ENCODE data around the gene PLPPR3.

Gene PLPPR3

GRCh38 chr19:861141-861755, 39.5 kb upstream of the PLPPR3 start:
- TF ChIP-seq ZNF70 (CRISPR knock-in tag; IDR thresholded peaks at IDR 0.05): no peak
- no peak for TF ChIP-seq CSDC2 (CRISPR knock-in tag; IDR thresholded peaks at IDR 0.05)
- TF ChIP-seq POU6F1 (CRISPR knock-in tag; IDR thresholded peaks at IDR 0.05; ENCODE audit: borderline replicate concordance, low read depth): no peak
- TF ChIP-seq PATZ1 (CRISPR knock-in tag; IDR thresholded peaks at IDR 0.05; ENCODE audit: borderline replicate concordance): no peak
- no peak for TF ChIP-seq TOX (CRISPR knock-in tag; IDR thresholded peaks at IDR 0.05; ENCODE audit: borderline replicate concordance)
- TF ChIP-seq PPARA (CRISPR knock-in tag; IDR thresholded peaks at IDR 0.05; ENCODE audit: borderline replicate concordance): no peak
- no peak for TF ChIP-seq OSR1 (CRISPR knock-in tag; IDR thresholded peaks at IDR 0.05)
- TF ChIP-seq BACH2 (CRISPR knock-in tag; IDR thresholded peaks at IDR 0.05; ENCODE audit: borderline replicate concordance): no peak
- no peak for TF ChIP-seq RARB (CRISPR knock-in tag; IDR thresholded peaks at IDR 0.05)
- TF ChIP-seq TSHZ2 (CRISPR knock-in tag; IDR thresholded peaks at IDR 0.05): no peak
- TF ChIP-seq ZNF565 (CRISPR knock-in tag; conservative IDR thresholded peaks at IDR 0.05; ENCODE audit: low read depth): no peak
- no peak for TF ChIP-seq ARNTL (CRISPR knock-in tag; IDR thresholded peaks at IDR 0.05; ENCODE audit: borderline replicate concordance, low read depth)
- no peak for TF ChIP-seq CREB5 (CRISPR knock-in tag; IDR thresholded peaks at IDR 0.05; ENCODE audit: low read depth)
- TF ChIP-seq GLIS3 (CRISPR knock-in tag; IDR thresholded peaks at IDR 0.05): no peak
- no peak for TF ChIP-seq ESRRG (CRISPR knock-in tag; IDR thresholded peaks at IDR 0.05)
- no peak for ATAC-seq

- no peak for ATAC-seq
- TF ChIP-seq TCF4 (CRISPR knock-in tag; IDR thresholded peaks at IDR 0.05; ENCODE audit: borderline replicate concordance): no peak
Observed at GRCh38 chr19:858868-859843, 37.4 kb upstream of the PLPPR3 start, which contains the start of gene CFD. Gene CFD, plus strand, starts transcription at chr19:859664. Its CDS starts 26 bp downstream, at chr19:859690.

- no peak for TF ChIP-seq ZNF565 (CRISPR knock-in tag; conservative IDR thresholded peaks at IDR 0.05; ENCODE audit: low read depth)
- TF ChIP-seq RARB (CRISPR knock-in tag; IDR thresholded peaks at IDR 0.05): no peak
- no peak for TF ChIP-seq ZC3H10 (CRISPR knock-in tag; IDR thresholded peaks at IDR 0.05)
- no peak for TF ChIP-seq CSRNP3 (CRISPR knock-in tag; IDR thresholded peaks at IDR 0.05)
- no peak for TF ChIP-seq ARNTL (CRISPR knock-in tag; IDR thresholded peaks at IDR 0.05; ENCODE audit: borderline replicate concordance, low read depth)
- TF ChIP-seq ZFP30 (CRISPR knock-in tag; IDR thresholded peaks at IDR 0.05): no peak
- no peak for TF ChIP-seq ZFP3 (CRISPR knock-in tag; IDR thresholded peaks at IDR 0.05)
- ATAC-seq: no peak
Observed at GRCh38 chr19:858284-858683, 36.5 kb upstream of the PLPPR3 start.

All from SK-N-SH treated with all-trans-retinoic acid at 6 μM for 48 hours (cell line).